Tibial artery (tissue), 4 donors: ENCODE data around the gene DTYMK.

Experiments
- DNase-seq, 2 donors: peaks; one replicate each; pipeline ENCODE4 v3.0.0-alpha.2; 2019
- H3K27ac ChIP-seq, 2 donors: fragments of 200-600 bp; sonication (generic) in 1 of 2; 1 replicate in 1 of 2; 2 replicates in 1 of 2; pipeline ENCODE4 v1.5.1; 2018 to 2019; ENCODE audit warnings: mild to moderate bottlenecking in 1 of 2
- H3K27me3 ChIP-seq, 2 donors: fragments of 200-600 bp; sonication (generic) in 1 of 2; one replicate each; pipeline versions ENCODE4 v1.5.1 to v1.6.0; 2016 to 2019
- H3K36me3 ChIP-seq, 3 donors: fragments of 200-600 bp; sonication (generic) in 2 of 3; one replicate each; pipeline ENCODE4 v1.5.1; 2016 to 2019; ENCODE audit warnings: mild to moderate bottlenecking in 2 of 3
- H3K4me1 ChIP-seq, 4 donors: fragments of 200-600 bp; sonication (generic) in 2 of 4; 1 replicate in 3 of 4; 2 replicates in 1 of 4; pipeline ENCODE4 v1.5.1; 2016 to 2019
- H3K4me3 ChIP-seq, 2 donors: fragments of 200-600 bp; sonication (generic) in 1 of 2; 1 replicate in 1 of 2; 2 replicates in 1 of 2; pipeline ENCODE4 v1.5.1; 2018 to 2019; ENCODE audit warnings: mild to moderate bottlenecking in 2 of 2
- H3K9me3 ChIP-seq, 3 donors: fragments of 200-600 bp; sonication (generic) in 1 of 3; one replicate each; pipeline ENCODE4 v1.5.1; 2016 to 2019
- CTCF ChIP-seq, 2 experiments: fragments of 200-600 bp in 1 of 2; fragments of 450-650 bp in 1 of 2; IDR thresholded peaks; one replicate each; pipeline ENCODE4 v1.5.1; 2017 to 2019; ENCODE audit warnings: antibody characterized with exemption in 2 of 2, mild to moderate bottlenecking in 1 of 2, moderate library complexity in 1 of 2
- intact Hi-C: fragments of 100-400 bp; cut with DNase I; formaldehyde crosslinking; loops from one replicate; pipeline ENCODE4 v1.15.0; 2023; ENCODE audit warnings: low total_unique reads

The DTYMK gene

GRCh38 chr2:241726459-241726858 is 39.8 kb upstream of the DTYMK start:
- Histone ChIP-seq H3K27ac (no peak overlapping the region), H3K36me3 (peaks cover 29 to 69% (median 45%) of the 10 kb centered on the region in 3 donors), H3K27me3 (no peaks in the 10 kb centered on the region), H3K4me3 (no peak overlapping the region), H3K4me1 (no peaks in the 10 kb centered on the region), H3K9me3 (no peaks in the 10 kb centered on the region)
- DNase-seq, result no peak
- intact Hi-C loops, result no loop called here
- TF ChIP-seq CTCF (IDR thresholded peaks at IDR 0.05), result no peak

- DNase-seq, result no peak
- Histone ChIP-seq H3K4me3 (no peak overlapping the region), H3K9me3 (no peaks in the 10 kb centered on the region), H3K4me1 (no peaks in the 10 kb centered on the region), H3K27me3 (no peaks in the 10 kb centered on the region), H3K36me3 (peaks cover 40 to 81% (median 57%) of the 10 kb centered on the region in 3 donors), H3K27ac (no peak overlapping the region)
- TF ChIP-seq CTCF (IDR thresholded peaks at IDR 0.05), result no peak
- intact Hi-C loops, result no loop called here
Measured at GRCh38 chr2:241724975-241725870, 38.6 kb upstream of the DTYMK start.

GRCh38 chr2:241724259-241724974 is 37.8 kb upstream of the DTYMK start:
- no peaks in the 10 kb centered on the region for H3K9me3 ChIP-seq
- intact Hi-C loops, result no loop called here
- no peak overlapping the region for H3K4me3 ChIP-seq
- H3K36me3 ChIP-seq, result peaks cover 48 to 89% (median 65%) of the 10 kb centered on the region in 3 donors
- no peaks in the 10 kb centered on the region for H3K27me3 ChIP-seq
- DNase-seq, result no peak
- TF ChIP-seq CTCF (IDR thresholded peaks at IDR 0.05), result peak in 1 of 2 experiments; percentile 6
- no peaks in the 10 kb centered on the region for H3K4me1 ChIP-seq
- H3K27ac ChIP-seq, result no peak overlapping the region

DNA sequence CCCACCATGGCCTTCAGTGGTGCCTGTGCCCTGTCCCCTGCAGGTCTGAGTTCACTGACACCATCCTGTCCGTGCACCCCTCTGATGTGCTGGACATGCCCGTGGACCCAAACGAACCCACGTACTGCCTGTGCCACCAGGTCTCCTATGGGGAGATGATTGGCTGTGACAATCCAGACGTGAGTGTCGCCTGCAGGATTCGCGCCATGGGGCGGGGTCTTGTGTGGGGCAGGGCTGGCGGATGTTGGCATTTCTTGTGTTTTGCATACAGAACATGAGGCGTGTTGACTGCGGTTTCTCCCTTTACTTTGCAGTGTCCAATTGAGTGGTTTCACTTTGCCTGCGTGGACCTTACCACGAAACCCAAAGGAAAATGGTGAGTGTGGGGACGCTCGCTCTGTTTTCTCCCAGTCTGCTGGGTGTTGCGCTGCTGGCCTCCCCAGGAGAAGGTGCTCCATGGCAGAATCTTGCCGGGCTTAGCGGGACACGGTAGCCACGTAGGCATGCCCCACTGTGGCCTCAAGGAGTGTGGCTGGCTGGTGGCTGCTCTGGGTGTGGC is 36.4 kb upstream of the DTYMK start:
- intact Hi-C loops, result no loop called here
- no peak overlapping the region for H3K27ac ChIP-seq
- no peaks in the 10 kb centered on the region for H3K27me3 ChIP-seq
- H3K9me3 ChIP-seq, result no peaks in the 10 kb centered on the region
- H3K4me1 ChIP-seq, result no peaks in the 10 kb centered on the region
- no peak for DNase-seq
- no peak for TF ChIP-seq CTCF (IDR thresholded peaks at IDR 0.05)
- H3K4me3 ChIP-seq, result no peak overlapping the region
- peaks cover 52 to 95% (median 72%) of the 10 kb centered on the region in 3 donors for H3K36me3 ChIP-seq

GRCh38 chr2:241721852-241722251 is 35.2 kb upstream of the DTYMK start:
- no peak overlapping the region for H3K27ac ChIP-seq
- peaks cover 57 to 97% (median 71%) of the 10 kb centered on the region in 3 donors for H3K36me3 ChIP-seq
- no peaks in the 10 kb centered on the region for H3K27me3 ChIP-seq
- no peaks in the 10 kb centered on the region for H3K9me3 ChIP-seq
- no peak for TF ChIP-seq CTCF (IDR thresholded peaks at IDR 0.05)
- no peaks in the 10 kb centered on the region for H3K4me1 ChIP-seq
- no peak overlapping the region for H3K4me3 ChIP-seq
- intact Hi-C loops, result no loop called here
- DNase-seq, result no peak
